Right atrium auricular region (tissue), 2 donors: Measurements from ENCODE around the gene POLG. TPM values are rescaled to one million over a fixed set of nuclear protein-coding genes. Genes with fewer than 3 reads are reported as not detected.

ENCODE experiments used
- DNase-seq: peaks from one replicate; pipeline ENCODE4 v3.0.0-alpha.2; 2019; ENCODE audit warnings: low spot score
- H3K27ac ChIP-seq, 2 donors: fragments of 200-600 bp; sonication (generic); 1 replicate in 1 of 2; 2 replicates in 1 of 2; pipeline ENCODE4 v1.5.1; 2016 to 2019
- H3K27me3 ChIP-seq, 2 donors: fragments of 200-600 bp; sonication (generic); one replicate each; pipeline versions ENCODE4 v1.5.1 to v1.6.0; 2017 to 2019
- H3K36me3 ChIP-seq: fragments of 200-600 bp; sonication (generic); one replicate; pipeline ENCODE4 v1.5.1; 2016
- H3K4me1 ChIP-seq, 2 donors: fragments of 200-600 bp; sonication (generic); one replicate each; pipeline versions ENCODE4 v1.5.1 to v1.6.0; 2017 to 2019
- H3K4me3 ChIP-seq, 2 donors: fragments of 200-600 bp; sonication (generic); 1 replicate in 1 of 2; 2 replicates in 1 of 2; pipeline ENCODE4 v1.5.1; 2017 to 2019; ENCODE audit warnings: mild to moderate bottlenecking in 1 of 2, moderate library complexity in 1 of 2
- H3K9me3 ChIP-seq, 2 donors: fragments of 200-600 bp; sonication (generic); one replicate each; pipeline ENCODE4 v1.5.1; 2019
- total RNA-seq, 2 donors: library from RNA; depleted of rRNA; stranded (reverse); fragments of >200 nt; gene quantifications; one replicate each; pipeline ENCODE4 v1.1.0, GENCODE V29; 2016
- TF ChIP-seq, protein P1 (sequence below), 2 donors: fragments of 200-600 bp; sonication (generic); IDR thresholded peaks; one replicate each; pipeline ENCODE4 v1.5.1; 2019; ENCODE audit warnings: antibody characterized with exemption in 2 of 2

POLG gene
- total RNA-seq, 2 donors from 2014 or later: 36.0 to 37.9 TPM

DNA sequence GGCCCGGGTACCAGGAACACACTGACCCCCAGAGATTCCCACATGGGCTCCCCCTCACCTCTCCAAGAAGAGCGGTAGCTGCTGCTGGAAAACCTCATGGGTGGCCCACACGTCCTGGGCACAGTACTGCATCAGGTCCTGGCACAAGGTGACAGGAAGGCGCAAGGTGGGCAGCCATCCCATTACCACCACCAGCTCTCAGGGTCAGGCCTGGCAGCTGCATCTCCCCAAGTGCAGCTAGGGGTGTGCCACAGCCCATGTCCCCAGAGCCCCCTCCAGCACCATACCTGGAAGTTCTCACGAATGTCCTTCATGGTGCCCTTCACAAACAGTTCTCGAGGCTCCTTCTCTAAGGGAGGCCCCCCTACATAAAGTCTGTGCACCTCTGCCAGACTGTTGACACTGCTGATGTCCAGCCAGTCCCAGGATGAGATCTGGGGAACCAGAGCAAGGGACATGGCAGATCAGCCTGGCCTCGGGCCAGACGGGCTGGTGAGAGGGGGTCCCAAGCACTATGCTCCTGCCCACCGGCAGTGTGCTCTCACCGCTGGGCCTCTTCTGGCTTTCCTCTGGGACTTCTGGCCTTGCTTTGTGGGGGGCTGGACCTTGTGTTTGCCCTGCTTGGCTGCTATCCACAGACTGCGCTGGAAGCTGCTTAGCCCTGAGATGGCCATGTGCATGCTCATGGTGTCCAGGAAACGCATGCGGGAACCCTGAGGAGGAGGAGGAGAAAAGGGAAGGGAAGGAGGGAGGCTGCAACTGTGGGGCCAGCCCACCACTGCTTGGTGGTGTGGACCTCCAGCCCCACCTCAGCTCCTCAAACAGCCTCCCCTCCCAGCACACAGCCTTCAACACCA lies 6.0 kb downstream of the POLG start:
- DNase-seq: no peak
- TF ChIP-seq, protein P1, sequence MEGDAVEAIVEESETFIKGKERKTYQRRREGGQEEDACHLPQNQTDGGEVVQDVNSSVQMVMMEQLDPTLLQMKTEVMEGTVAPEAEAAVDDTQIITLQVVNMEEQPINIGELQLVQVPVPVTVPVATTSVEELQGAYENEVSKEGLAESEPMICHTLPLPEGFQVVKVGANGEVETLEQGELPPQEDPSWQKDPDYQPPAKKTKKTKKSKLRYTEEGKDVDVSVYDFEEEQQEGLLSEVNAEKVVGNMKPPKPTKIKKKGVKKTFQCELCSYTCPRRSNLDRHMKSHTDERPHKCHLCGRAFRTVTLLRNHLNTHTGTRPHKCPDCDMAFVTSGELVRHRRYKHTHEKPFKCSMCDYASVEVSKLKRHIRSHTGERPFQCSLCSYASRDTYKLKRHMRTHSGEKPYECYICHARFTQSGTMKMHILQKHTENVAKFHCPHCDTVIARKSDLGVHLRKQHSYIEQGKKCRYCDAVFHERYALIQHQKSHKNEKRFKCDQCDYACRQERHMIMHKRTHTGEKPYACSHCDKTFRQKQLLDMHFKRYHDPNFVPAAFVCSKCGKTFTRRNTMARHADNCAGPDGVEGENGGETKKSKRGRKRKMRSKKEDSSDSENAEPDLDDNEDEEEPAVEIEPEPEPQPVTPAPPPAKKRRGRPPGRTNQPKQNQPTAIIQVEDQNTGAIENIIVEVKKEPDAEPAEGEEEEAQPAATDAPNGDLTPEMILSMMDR (IDR thresholded peaks at IDR 0.05): no peak
- peaks cover 0 to 47% of the 10 kb centered on the region in 2 donors for H3K4me1 ChIP-seq
- no peaks in the 10 kb centered on the region for H3K27me3 ChIP-seq
- H3K27ac ChIP-seq: no peak overlapping the region
- H3K36me3 ChIP-seq: peaks cover 93% of the 10 kb centered on the region
- no peak overlapping the region for H3K4me3 ChIP-seq
- H3K9me3 ChIP-seq: no peaks in the 10 kb centered on the region

DNA sequence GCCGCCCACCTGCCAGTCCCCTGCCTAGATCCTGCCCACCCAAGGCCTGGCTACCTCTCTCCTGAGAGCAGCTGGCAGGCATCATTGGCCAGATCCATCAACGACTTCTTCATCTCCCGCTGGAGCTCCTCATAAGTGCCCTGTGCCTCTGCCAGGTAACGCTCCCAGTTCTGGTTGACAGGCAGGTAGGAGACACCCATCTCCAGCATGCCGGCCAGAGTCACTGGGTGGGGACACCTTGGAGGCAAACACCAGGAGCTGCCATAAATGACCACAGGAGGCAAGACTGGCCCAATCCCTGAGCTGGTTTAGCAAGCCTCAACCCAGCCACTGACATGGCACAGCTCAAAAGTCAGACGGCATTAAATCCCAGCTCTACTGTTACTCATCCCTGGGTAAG lies 7.5 kb downstream of the POLG start:
- Histone ChIP-seq H3K9me3 (no peaks in the 10 kb centered on the region), H3K36me3 (peaks cover 96% of the 10 kb centered on the region), H3K27ac (no peak overlapping the region), H3K27me3 (no peaks in the 10 kb centered on the region), H3K4me3 (no peak overlapping the region), H3K4me1 (peaks cover 0 to 32% of the 10 kb centered on the region in 2 donors)
- no peak for DNase-seq
- TF ChIP-seq, protein P1 (IDR thresholded peaks at IDR 0.05): no peak

DNA sequence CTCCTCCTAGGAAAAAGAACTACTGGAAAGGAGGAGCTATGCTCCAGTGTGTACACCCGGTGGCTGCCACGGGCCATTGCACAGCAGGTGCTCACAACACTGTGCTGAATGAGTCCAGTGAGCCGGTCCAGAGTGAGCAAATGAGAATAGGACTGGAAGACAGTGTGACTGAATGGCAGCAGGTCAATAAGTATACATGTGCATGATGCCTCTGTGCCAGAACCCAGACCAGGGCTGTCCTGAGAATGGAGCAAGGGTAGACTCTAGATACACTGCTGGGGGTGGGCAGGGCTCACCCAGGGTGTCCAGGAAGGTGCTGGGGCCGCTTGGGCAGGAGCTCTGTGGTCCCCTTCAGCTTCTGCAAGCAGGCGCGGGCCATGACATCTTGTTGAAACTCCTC lies 8.3 kb downstream of the POLG start:
- Histone ChIP-seq H3K27me3 (no peaks in the 10 kb centered on the region), H3K36me3 (peaks cover 96% of the 10 kb centered on the region), H3K27ac (no peak overlapping the region), H3K4me3 (no peak overlapping the region), H3K4me1 (peaks cover 0 to 24% of the 10 kb centered on the region in 2 donors), H3K9me3 (no peaks in the 10 kb centered on the region)
- no peak for DNase-seq
- TF ChIP-seq, protein P1 (IDR thresholded peaks at IDR 0.05): no peak

DNA sequence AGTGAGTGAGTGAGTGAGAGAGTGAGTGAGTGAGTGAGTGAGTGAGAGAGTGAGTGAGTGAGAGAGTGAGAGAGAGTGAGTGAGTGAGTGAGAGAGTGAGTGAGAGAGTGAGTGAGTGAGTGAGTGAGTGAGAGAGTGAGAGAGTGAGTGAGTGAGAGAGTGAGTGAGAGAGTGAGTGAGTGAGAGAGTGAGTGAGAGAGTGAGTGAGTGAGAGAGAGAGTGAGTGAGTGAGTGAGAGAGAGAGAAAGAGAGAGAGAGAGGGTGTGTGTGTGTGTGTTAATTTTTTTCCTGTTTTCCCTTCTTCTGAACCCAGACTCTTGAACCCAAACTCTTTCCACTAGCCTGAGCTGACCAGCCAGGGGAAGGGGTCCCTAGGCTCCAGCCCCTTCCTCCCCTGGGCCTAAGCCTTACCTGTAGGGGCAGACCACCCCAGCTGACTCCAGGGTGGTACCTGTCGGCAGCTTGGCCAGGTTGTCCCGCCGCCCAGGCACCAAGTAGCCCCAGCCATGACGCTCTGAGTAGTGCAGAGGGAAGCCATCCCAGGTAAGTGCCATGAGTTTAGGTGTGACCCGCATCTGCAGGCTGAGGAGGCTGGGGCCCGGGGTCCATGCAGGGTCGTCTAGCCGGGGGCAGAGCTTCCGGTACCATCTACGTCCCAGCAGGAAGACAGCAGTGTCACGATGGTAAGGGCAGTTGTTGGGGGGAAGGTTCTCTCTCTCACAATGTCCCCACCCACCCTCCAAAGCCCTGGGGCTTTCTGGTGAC lies 9.4 kb downstream of the POLG start:
- no peaks in the 10 kb centered on the region for H3K9me3 ChIP-seq
- H3K36me3 ChIP-seq: peaks cover 96% of the 10 kb centered on the region
- peaks cover 0 to 16% of the 10 kb centered on the region in 2 donors for H3K4me1 ChIP-seq
- no peaks in the 10 kb centered on the region for H3K27me3 ChIP-seq
- DNase-seq: no peak
- no peak overlapping the region for H3K4me3 ChIP-seq
- no peak overlapping the region for H3K27ac ChIP-seq
- TF ChIP-seq, protein P1 (IDR thresholded peaks at IDR 0.05): no peak

DNA sequence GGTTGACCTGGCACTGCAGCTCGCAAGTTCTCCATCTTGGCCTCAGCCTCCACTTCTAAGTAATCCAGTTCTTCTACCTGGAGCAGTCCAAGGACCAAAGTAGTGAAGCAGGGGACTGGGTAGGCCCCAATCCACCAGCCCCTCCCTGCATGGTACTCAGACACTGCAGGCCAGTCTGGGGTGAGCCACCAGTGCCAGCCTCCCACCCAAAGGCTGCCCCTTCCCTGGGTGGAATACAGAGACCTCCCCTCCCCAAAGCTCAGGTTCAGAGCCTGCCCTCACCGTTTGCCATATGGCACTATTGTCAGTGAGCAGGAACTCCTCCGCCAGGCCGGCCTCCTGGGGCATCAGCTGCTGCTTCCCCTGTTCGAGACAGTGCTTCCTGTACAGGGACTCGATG lies 10.8 kb downstream of the POLG start:
- no peak for DNase-seq
- H3K9me3 ChIP-seq: no peaks in the 10 kb centered on the region
- H3K4me1 ChIP-seq: peaks cover 0 to 2% of the 10 kb centered on the region in 2 donors
- H3K27ac ChIP-seq: no peak overlapping the region
- no peaks in the 10 kb centered on the region for H3K27me3 ChIP-seq
- peaks cover 96% of the 10 kb centered on the region for H3K36me3 ChIP-seq
- TF ChIP-seq, protein P1 (IDR thresholded peaks at IDR 0.05): no peak
- H3K4me3 ChIP-seq: no peak overlapping the region
